T47D (cell line): ENCODE data around the gene PARP6.

Experiments
- DNase-seq, 2 experiments: peaks; one replicate each; pipeline versions ENCODE4 v3.0.0 to v3.0.0-alpha.2; 2011 to 2012; ENCODE audit warnings: low read depth in 1 of 2, low spot score in 1 of 2
- JUND ChIP-seq: IDR thresholded peaks from 2 replicates; pipeline ENCODE4 v1.6.1; 2012; ENCODE audit warnings: low read depth
- in situ Hi-C: cut with HindIII; loops from 2 replicates; pipeline ENCODE4 v1.10.0; 2016; ENCODE audit warnings: low sequenced_read_pairs, low pct_unique_long_range_greater_than_20kb

Gene PARP6

DNA sequence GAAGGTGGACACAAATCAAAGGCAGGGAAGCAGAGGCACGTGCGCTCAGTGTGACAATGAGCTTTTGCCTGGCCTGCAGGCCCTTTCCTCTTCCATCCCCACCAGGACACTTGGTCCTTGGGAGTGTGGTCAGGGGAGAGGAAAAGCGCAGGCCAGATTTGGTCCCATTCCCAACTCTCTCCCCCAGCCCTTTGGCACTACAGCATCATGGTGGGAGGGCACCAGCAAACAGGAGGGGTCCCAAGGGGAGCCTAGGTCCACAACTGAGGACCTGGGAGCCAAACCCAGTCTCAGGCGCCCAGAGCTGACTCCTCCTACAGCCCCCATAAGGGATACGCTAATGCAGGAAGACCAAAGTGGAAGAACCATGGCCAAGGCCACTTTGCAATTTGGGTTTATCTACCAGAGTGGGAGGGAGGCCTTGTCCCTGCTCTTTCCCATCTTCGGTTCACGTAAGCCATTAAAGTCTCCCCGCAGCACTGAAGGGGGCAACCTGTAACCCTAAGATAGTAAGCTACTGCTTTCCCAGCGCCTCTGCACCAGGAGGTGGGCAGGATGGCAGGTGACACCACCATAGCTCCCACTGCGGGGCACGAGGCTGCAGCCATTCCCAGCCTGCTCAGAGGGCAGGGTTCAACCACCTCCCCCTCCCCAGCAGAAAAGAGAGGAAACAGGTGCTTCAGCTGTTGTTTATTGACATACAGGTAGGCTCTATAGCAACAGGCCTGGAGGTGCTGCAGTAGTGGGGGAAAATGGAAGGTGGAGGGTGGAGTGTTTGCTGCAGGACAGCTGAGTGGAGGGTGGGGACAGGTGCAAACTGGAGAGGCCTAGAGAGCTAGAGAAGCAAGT lies 73.8 kb downstream of the PARP6 start:
- in situ Hi-C loops = no loop called here
- DNase-seq = no peak
- no peak for TF ChIP-seq JUND

DNA sequence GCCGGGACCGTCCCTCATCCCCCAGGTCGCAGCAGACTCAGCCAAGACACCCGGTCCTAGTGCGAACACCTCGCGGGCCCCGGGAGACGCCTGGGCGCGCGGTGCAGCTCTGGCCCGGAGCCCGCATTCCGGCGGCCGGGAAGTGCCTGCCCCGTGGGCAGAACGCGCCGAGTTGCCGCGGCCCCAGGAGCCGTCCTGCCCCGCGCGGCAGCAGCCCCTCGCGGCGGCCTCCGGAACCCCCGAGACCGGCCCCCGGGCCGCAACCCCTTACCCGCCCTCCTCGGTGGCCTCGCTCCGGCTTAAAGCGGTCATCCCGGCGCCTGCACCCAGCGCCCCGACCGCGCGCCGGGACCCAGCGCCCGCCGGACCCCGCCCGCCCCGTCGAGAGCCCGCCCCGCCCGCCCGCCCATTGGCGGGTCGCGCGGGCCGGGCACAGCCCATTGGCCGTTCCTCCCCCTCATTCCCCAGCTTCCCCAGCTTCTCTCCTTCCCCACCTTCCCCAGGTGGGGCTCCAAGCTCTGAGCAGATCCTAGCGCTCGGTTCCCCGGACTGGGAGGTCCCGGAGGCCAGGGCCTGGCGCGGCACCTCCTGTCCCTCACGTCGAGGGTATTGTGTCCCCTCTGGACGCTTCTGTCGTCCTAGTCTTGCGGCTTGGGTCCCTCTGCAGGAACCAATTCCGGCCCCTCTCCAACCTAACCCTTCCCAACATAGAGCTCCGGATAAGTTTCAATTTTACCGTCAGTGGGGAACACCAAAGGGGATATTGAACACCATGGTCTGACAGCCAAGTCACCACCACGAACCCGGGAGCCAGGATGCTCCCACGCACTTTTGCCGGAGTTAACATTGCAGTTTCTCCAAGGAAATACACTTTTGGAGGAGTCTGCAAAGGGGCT lies 74.6 kb downstream of the PARP6 start, which contains the start of gene GRAMD2A:
Gene GRAMD2A (minus strand): TSS at position 328 of the 896 bp plus-strand sequence.
- peak; percentile 64 to 69 for DNase-seq
- in situ Hi-C loops = no loop called here
- TF ChIP-seq JUND = no peak

DNA sequence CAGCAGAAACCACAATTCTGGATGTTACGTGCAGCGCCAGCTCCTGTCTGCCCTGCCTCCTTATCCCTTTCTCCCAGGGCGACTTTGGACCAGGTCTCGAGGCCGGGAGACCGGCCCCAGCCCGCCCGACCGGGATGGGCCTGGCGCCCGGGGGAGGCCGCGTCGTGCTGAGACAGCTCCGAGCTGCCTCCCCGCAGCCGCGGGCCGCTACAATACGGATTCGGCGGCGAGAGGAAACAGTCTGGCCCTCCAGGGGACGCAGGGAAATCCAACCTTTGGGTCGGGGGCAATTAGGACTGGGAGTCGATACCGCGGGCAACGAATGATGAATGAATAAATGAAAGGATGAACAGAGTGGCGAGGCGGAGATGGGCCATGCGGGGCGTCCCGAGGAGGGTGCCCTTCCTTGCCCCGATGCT lies 75.3 kb downstream of the PARP6 start:
- no peak for DNase-seq
- in situ Hi-C loops = no loop called here
- no peak for TF ChIP-seq JUND

DNA sequence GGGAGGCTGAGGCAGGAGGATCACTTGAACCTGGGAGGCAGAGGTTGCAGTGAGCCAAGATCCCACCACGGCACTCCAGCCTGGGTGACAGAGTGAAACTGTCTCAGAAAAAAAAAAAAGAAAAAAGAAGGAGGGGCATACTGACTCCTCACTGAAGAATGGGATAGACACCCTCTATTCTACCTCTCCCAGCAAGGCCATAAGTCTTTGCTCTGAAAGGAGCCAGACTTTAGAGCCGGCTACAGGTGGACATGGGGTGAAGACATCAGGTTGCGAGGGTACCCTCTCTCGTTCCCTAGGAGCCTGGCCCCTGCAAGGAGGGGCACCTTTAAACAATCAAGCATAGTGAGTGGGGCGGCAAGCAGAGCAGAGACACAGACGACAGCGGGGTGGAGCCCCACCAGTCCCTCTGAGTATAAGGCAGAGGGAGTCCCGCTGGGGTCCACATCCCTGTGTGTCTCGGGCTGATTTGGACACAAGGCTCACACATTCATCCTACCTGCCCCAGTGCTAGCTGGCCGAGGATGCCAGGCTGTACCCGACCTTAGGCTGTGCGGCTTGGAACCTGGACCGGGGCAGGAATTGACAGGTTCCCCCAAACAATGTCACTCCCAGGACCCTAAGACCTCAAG lies 75.8 kb downstream of the PARP6 start:
- in situ Hi-C loops = no loop called here
- TF ChIP-seq JUND = no peak
- no peak for DNase-seq

DNA sequence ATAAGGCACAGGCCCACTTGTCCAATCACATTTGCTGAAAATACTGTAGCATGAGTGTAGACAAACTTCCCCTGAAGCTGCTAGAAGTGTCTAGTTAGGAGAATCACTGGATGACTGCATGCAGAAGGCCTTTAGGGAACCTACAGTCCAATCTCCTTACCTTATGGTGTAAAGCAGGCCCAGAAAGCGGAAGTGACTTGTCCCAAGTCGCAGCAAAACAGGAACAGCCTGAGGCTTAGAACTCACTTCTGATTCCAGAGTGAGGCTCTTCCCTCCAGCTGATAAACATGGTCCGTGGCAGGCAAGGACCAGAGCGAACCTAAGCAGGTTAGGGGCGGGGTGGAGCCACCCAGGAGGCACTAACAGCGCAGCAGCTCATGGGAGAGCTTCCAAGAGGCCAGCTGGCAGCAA lies 77.2 kb downstream of the PARP6 start:
- in situ Hi-C loops = no loop called here
- DNase-seq = no peak
- TF ChIP-seq JUND = no peak

DNA sequence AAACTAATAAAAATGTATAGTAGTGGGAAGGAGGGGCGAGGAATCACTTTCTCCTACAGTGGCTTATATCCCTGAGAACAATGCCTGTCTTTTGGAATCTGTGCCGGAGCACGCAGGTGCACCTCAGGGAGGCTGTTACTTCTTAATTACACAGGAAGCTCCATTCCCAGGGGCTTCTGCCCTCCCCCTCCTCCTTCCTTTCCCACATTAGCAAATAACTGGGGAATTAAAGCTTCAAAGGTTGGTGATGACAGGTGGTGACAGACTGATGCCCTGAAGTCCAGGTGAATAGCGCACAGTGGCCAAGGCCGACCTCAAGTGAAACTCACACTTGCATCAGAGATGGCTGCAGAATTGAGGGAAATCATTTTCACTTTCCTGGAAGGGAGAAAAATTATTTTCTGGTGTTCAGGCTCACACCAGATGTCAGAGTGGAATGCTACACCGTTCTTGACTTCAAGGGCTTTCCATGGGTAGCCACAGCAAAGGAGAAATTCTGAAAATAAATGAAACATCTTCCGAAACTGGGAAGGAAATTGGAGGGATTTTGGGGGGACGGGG lies 78.4 kb downstream of the PARP6 start:
- TF ChIP-seq JUND = no peak
- in situ Hi-C loops = no loop called here
- no peak for DNase-seq

DNA sequence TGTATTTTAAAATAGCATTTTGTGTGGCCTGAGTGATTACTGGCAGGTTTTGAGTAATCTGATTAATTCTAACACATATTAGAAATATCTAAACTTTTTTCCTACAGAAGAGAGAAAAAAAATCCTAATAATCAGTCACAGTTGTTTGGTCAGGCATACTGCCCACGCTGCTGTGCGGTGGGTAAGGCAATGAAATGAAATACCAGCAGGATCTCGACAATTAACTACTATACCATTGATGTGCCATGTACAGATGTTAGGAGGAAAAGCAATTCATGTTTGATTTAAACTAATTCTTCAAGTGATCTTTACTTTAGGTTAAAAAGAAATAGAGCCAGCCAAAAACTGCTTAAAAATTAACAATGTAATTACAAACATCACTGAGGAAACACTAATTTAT lies 79.9 kb downstream of the PARP6 start:
- no peak for DNase-seq
- TF ChIP-seq JUND = no peak
- in situ Hi-C loops = no loop called here
